ENCODE data around the gene CDH12. TPM values are rescaled to one million over a fixed set of nuclear protein-coding genes. Genes with fewer than 3 reads are reported as not detected.

The CDH12 gene
- total RNA-seq, 4 donors from 2014 or later: 0.12 TPM; not detected in 3

DNA sequence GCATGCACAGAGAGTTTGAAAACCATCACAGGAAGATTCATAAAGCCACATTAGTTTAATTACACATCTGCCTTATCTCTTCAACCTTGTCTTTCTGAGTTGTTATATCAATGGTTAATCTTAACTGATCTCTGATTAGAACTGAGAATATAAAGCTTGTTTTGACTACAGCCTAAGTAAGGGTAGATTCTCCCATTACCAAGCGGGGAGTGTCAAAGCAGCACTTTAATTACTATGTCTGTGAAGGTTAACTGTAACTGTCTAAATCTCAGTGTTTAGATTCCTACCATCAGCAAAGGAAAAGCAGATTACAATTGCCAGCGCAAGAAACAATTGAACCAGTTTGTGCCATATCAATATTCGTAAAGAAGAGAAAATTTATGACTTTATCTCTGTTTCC, 348.7 kb downstream of the CDH12 start:
- Histone ChIP-seq H3K4me3 (no peak overlapping the region), H3K27ac (no peak overlapping the region), H3K36me3 (no peaks in the 10 kb centered on the region), H3K9me3 (no peaks in the 10 kb centered on the region), H3K4me1 (no peaks in the 10 kb centered on the region), H3K27me3 (no peaks in the 10 kb centered on the region)
- no peak for ATAC-seq
- WGBS, 2 donors (ENCODE audit: low coverage in 1 of 2): 71 to 83% methylated on average over 3 of the region's 3 CpGs
- TF ChIP-seq CTCF (IDR thresholded peaks at IDR 0.05) (no peak), POLR2AphosphoS5 (IDR thresholded peaks at IDR 0.05) (no peak), EP300 (IDR thresholded peaks at IDR 0.05) (no peak), POLR2A (IDR thresholded peaks at IDR 0.05) (no peak)

- no peak for TF ChIP-seq POLR2A (IDR thresholded peaks at IDR 0.05)
- no peak for TF ChIP-seq CTCF (IDR thresholded peaks at IDR 0.05)
- no peak for TF ChIP-seq EP300 (IDR thresholded peaks at IDR 0.05)
- no peak for TF ChIP-seq POLR2AphosphoS5 (IDR thresholded peaks at IDR 0.05)
- Histone ChIP-seq H3K27me3 (no peaks in the 10 kb centered on the region), H3K4me3 (no peak overlapping the region), H3K36me3 (no peaks in the 10 kb centered on the region), H3K27ac (no peak overlapping the region), H3K9me3 (no peaks in the 10 kb centered on the region), H3K4me1 (no peaks in the 10 kb centered on the region)
- no peak for ATAC-seq
- WGBS, 2 donors (ENCODE audit: low coverage in 1 of 2): 77 to 80% methylated on average over 1 of the region's 1 CpG
Observed at GRCh38 chr5:22500556-22500955, 352.6 kb downstream of the CDH12 start.

- H3K9me3 ChIP-seq: no peaks in the 10 kb centered on the region
Observed at GRCh38 chr5:22496666-22497065, 356.5 kb downstream of the CDH12 start.

DNA sequence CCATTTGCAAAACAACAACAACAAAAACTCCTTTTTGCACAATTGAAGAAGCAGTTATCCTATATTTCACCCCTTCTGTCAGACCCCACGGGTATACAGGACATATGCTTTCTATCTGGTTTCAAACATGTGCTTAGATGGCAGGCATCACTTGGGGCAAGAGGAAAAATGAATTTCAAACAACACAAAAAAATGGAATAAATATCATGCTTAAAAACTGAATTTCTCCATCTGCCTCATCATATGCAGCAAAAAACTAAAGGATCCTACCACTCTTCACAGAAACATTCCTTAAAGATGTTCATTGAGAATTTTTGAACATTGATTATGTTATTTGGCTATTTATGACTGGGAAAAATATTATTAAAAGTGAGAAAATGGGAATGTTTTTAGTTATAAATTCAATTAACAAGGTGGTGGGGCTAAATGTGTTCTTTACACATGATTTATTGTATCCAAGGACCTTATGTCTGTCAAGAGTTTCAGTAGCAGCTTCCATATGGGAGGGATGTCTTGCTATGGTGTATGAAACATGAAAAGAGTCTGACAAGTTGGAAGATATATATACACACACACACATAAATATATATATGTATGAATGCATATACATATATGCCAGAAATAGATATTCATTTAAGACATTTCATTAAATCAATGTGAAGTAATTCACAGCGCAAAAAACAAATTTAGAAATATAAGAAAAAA, 358.0 kb downstream of the CDH12 start:
- Histone ChIP-seq H3K27me3 (no peaks in the 10 kb centered on the region), H3K4me3 (no peak overlapping the region), H3K27ac (no peak overlapping the region), H3K9me3 (no peaks in the 10 kb centered on the region), H3K36me3 (no peaks in the 10 kb centered on the region), H3K4me1 (no peaks in the 10 kb centered on the region)
- TF ChIP-seq POLR2A (IDR thresholded peaks at IDR 0.05): no peak
- no peak for TF ChIP-seq EP300 (IDR thresholded peaks at IDR 0.05)
- TF ChIP-seq CTCF (IDR thresholded peaks at IDR 0.05): no peak
- TF ChIP-seq POLR2AphosphoS5 (IDR thresholded peaks at IDR 0.05): no peak
- ATAC-seq: no peak
- WGBS, 2 donors (ENCODE audit: low coverage in 1 of 2): 57 to 67% methylated on average over 2 of the region's 2 CpGs

More at GRCh38 chr5:22496666-22497065, 356.5 kb downstream of the CDH12 start:
- Histone ChIP-seq H3K36me3 (no peaks in the 10 kb centered on the region), H3K4me1 (no peaks in the 10 kb centered on the region), H3K4me3 (no peak overlapping the region), H3K27me3 (no peaks in the 10 kb centered on the region), H3K27ac (no peak overlapping the region)
- ATAC-seq: no peak
- TF ChIP-seq EP300 (IDR thresholded peaks at IDR 0.05): no peak
- TF ChIP-seq POLR2AphosphoS5 (IDR thresholded peaks at IDR 0.05): no peak
- no peak for TF ChIP-seq CTCF (IDR thresholded peaks at IDR 0.05)
- TF ChIP-seq POLR2A (IDR thresholded peaks at IDR 0.05): no peak
- WGBS, 2 donors (ENCODE audit: low coverage in 1 of 2): 45 to 50% methylated on average over 2 to 4 of the region's 4 CpGs

DNA sequence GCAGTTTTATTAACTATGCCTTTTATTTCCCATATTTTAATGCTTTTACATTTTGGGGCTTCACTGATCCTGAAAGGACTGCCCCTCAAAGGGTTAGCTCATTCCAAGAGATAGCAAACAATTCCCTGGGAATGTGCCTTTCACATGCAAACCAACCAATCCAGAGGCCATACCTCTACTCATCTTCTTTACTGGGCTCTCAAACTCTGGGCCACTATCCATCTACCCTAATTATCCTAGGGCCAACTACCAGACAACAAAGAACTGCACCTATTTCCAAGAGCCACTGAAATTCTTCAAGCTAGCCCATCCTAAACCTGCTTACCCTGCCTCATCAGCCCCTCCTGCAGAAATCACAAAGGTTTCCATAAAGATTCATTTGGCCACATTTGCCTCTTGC, 364.7 kb downstream of the CDH12 start:
- H3K36me3 ChIP-seq: no peaks in the 10 kb centered on the region
- no peaks in the 10 kb centered on the region for H3K4me1 ChIP-seq
- ATAC-seq: no peak
- no peak overlapping the region for H3K4me3 ChIP-seq
- H3K9me3 ChIP-seq: no peaks in the 10 kb centered on the region
- no peak for TF ChIP-seq CTCF (IDR thresholded peaks at IDR 0.05)
- H3K27me3 ChIP-seq: no peaks in the 10 kb centered on the region
- H3K27ac ChIP-seq: no peak overlapping the region

All from gastroesophageal sphincter (tissue), 4 donors.